GM18867 (cell line): Measurements from ENCODE around the gene DEPDC5.
"Not testable (repeated sequence)": the region's sequence is repeated elsewhere in the genome, so short reads cannot be mapped to it uniquely, and the experiment has no call there.

ENCODE experiments used
- ATAC-seq: cut with Tn5 transposase; IDR thresholded peaks from one replicate; pipeline ENCODE4 v1.9.1; 2021; ENCODE audit warnings: mild to moderate bottlenecking, moderate library complexity; ENCODE audit not compliant: unreplicated experiment

Gene DEPDC5

DNA sequence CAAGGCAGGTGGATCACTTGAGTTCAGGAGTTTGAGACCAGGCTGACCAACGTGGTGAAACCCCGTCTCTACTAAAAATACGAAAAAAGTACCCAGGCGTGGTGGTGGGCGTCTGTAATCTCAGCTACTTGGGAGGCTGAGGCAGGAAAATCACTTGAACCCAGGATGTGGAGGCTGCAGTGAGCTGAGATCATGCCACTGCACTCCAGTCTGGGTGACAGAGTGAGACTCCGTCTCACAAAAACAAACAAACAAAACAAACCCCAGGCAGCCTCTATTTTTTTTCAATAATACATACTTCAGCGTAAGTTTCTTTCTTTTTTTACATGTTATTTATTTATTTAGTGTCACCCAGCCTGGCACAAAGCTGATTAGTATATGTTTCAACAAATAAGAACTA, 60.1 kb downstream of the DEPDC5 start:
- not testable (repeated sequence) for ATAC-seq

GRCh38 chr22:31814942-31815341, 61.1 kb downstream of the DEPDC5 start:
- ATAC-seq = no peak

- ATAC-seq = not testable (repeated sequence)
Observed at GRCh38 chr22:31815383-31815814, 61.6 kb downstream of the DEPDC5 start.

GRCh38 chr22:31816750-31817149, 62.9 kb downstream of the DEPDC5 start:
- ATAC-seq = no peak

DNA sequence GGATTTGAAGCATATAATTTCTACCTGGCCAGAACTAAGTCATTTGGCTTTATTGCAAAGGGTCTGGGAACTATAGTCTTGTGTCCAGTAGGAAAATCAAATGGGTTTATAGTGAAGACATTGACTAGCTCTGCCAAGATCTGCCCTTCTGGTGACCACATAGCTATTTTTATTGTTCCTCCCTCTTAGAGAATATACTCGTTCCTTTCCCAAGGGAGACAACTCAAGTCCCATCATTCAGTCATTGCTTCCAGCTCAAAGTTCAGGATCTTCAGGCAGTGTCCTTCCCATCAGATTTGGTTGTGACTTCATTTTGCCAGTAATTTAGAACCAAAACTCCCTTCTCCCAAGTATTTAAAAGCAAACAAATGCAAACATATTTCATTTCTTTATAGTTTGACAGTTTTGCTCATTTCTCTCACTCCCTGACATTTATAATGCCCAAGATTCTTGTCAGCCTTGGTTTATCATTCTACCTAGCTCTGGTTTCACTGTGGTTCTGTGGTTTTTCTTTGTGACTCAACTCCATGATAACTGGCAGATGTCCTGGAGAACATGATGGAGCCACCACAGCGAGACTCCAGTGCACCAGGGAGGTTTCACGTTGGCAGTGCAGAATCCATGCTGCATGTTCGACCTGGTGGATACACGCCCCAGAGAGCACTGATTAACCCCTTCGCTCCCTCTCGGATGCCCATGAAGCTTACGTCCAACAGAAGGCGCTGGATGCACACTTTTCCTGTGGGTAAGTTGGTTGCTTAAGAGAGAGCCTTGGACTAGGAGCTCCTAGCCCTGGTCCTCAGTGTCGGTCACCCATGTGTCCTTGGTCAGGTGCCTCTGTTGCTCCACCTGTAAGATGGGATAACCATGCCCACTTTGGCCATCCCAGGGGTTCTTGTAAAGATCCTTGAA, 64.9 kb downstream of the DEPDC5 start:
- ATAC-seq = no peak

- ATAC-seq = no peak
Observed at GRCh38 chr22:31820655-31821054, 66.8 kb downstream of the DEPDC5 start.

DNA sequence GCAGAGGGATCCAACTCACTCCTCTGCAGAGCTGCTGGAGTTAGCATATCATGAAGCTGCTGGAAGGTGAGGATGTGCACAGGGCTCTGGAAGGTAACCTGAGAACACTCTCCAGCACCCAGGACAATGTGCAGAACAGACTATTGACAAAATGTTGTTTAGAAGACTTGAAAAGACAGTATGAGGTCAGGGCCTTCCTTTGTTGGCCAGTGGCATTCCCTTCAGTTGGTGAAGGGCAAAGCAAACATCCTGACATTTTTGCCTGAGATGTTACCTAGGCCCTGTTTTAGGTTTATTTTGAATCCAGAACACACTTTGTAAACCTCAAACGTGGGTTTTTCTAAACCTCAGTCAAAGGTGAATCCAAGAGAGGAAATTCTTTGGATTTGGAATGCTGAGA, 67.8 kb downstream of the DEPDC5 start:
- no peak for ATAC-seq

- ATAC-seq = no peak
Observed at GRCh38 chr22:31822523-31822922, 68.7 kb downstream of the DEPDC5 start.

- no peak for ATAC-seq
Observed at GRCh38 chr22:31825513-31825912, 71.7 kb downstream of the DEPDC5 start.

DNA sequence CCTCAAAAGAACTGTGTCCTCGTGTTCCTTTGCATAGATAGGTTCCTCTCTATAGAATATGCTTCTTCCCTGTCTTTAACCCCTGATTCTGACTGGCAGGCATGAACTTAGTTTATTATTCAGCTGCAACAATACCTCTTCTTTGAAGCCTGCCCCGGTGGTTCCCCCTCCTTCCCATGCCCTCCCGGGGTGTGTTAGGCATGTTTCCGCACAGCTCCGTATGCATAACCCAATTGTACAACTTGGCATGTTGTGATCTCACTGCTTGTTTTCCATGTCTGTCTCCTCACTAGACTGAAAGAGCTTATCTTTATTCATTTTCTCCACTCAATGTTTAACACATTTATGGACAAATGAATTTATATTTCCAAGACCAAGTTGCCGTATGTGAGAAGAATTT, 72.6 kb downstream of the DEPDC5 start:
- no peak for ATAC-seq

DNA sequence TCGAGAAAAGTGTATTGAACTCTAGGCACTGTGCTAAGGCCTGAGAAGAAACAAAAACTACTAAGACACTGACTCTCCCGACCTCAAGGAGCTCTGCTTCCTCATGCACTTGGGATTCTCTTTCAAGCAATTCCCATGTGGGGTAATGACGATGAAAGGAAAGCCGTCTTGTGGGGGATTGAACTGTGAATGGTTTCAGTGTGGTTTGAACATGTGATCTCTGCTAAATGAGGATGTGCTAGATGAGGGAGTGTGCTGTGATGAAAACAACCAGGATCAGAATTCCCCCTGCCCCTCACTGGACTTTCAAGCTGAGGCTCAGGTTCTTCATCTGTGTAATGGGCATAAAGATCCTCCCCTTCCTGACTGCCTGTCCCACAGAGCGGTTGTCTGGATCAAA, 74.9 kb downstream of the DEPDC5 start:
- ATAC-seq = no peak

DNA sequence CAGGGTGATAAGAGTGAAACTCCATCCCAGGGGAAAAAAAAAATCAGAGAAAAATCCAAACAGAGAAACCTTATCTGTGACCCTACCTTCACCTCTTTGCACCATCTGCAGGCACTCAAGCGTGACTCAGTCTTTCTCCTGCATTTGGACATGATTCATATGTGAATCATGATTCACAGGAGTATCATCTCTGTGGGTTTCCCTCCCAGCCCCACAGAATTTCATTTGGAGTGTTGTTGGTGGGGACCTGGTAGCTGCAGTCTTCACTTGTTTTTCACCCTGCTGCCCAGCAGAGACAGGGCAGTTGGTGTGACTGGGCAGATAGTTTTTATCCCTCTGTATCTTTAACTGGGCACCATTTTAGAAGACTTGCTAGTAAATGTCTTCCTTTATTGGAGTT, 75.7 kb downstream of the DEPDC5 start:
- no peak for ATAC-seq

- ATAC-seq = no peak
Observed at GRCh38 chr22:31830721-31831070, 76.9 kb downstream of the DEPDC5 start.

- no peak for ATAC-seq
Observed at GRCh38 chr22:31833930-31834329, 80.1 kb downstream of the DEPDC5 start.

DNA sequence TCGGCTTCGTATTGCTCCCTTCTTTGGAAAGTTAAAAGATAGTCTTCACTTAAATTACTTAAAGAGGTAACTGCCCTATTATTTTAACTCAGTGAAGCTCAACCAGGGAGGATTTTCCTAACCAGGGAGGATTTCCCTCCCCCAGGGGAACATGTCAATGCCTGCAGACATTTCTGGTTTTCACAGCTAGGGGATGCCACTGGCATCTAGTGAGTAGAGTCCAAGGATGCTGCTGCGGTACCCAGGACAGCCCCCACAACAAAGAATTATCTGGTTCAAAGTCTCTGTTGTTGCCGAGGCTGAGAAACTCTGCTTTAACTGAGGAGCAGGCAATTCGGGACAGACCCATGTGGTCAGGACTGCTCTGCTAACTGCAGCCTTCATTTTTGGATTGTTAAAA, 82.2 kb downstream of the DEPDC5 start:
- no peak for ATAC-seq

DNA sequence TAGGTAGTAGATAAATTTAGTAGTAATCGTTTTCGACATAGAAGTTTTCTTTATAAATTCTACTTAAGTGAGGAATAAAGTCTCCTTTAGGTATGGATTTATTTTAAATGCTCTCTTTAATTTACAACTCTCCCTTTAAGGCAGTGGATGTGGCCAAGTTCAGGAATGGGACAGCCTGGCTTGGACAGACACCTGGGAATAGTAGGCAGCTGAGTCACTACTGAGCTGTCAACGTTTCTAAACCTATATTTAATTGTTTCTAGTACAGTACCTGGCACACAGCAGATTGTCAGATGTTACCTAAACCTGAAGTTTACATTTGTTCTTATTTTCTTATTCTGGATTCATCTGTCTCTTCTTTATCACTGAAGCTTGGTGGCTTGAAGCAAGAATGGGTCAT, 85.1 kb downstream of the DEPDC5 start:
- ATAC-seq = no peak

DNA sequence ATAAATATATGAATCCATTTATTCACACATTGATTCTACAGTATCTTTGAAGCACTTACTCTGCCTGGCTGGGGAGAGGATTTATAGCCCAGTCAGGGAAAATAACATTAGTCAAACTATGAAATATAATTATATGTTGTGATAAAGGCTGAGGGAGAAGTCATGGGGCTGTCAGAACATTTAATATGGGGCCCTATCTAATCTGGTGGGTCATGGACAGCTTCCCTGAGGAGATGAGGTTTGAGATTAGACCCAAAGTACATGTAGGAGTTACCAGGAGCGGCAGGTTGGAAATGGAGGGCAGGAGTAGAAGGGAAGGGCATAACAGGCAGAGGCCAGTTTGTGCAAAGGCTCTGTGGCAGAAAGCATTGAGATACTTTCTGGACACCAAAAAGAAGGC, 86.2 kb downstream of the DEPDC5 start:
- ATAC-seq = no peak

DNA sequence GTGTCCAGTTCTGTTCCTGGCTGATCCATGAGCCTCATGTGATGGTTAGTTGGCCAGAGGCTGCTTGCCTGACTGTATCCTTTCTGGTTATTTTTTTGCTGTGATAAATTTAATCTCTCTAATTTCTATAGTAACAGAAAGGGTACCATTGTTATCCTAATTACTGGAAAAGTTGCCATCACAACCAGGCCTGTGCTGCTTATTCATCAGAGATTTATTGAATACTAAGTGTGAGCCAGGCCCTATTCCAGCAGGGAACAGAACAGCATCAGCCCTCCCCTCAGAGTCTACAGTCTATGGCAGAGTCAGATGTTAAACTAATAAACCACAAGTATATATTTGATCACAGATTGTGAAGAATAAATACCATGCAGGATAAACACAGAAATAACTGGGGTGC, 86.8 kb downstream of the DEPDC5 start:
- ATAC-seq = no peak

GRCh38 chr22:31841078-31841827, 87.4 kb downstream of the DEPDC5 start:
- no peak for ATAC-seq

- ATAC-seq = no peak
Observed at GRCh38 chr22:31843526-31843925, 89.7 kb downstream of the DEPDC5 start.

DNA sequence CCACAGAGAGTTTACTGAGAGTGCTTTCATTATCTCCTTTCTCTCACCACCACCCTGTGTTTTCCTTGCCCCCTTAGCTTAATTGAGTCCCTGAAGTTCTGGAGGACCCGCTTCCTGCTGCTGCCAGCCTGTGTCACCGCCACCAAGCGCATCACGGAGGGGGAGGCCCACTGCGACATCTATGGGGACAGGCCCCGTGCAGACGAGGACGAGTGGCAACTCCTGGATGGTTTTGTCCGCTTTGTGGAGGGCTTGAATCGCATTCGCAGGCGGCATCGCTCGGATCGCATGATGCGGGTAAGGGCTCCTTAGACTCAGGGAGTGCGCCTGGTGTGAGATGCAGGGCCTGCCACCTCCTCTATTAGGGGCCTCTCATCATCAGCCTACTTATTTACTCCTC, 91.1 kb downstream of the DEPDC5 start:
- no peak for ATAC-seq
